BLaER1 treated with 17β-estradiol and CSF1 and Interleukin-3, amounts not matched to agents 10 nM and 100 nM (cell line): Measurements from ENCODE around the gene SSH2.

Experiments
- H3K27ac ChIP-seq, 11 experiments: shearing (Covaris generic); formaldehyde crosslinking; 2 replicates each; pipeline ENCODE4 v1.8.1; 2022
- H3K27me3 ChIP-seq, 11 experiments: shearing (Covaris generic); formaldehyde crosslinking; 2 replicates each; pipeline ENCODE4 v1.8.1; 2022
- H3K36me3 ChIP-seq, 11 experiments: shearing (Covaris generic); formaldehyde crosslinking; 2 replicates each; pipeline ENCODE4 v1.8.1; 2022
- H3K4me1 ChIP-seq, 10 experiments: shearing (Covaris generic); formaldehyde crosslinking; 2 replicates each; pipeline ENCODE4 v1.8.1; 2022
- H3K4me2 ChIP-seq, 11 experiments: shearing (Covaris generic); formaldehyde crosslinking; 2 replicates each; pipeline ENCODE4 v1.8.1; 2022
- H3K4me3 ChIP-seq, 10 experiments: shearing (Covaris generic); formaldehyde crosslinking; 2 replicates each; pipeline ENCODE4 v1.8.1; 2022
- H3K9ac ChIP-seq, 11 experiments: shearing (Covaris generic); formaldehyde crosslinking; 2 replicates each; pipeline ENCODE4 v1.8.1; 2022
- H3K9me3 ChIP-seq, 11 experiments: shearing (Covaris generic); formaldehyde crosslinking; replicated peaks in 1 of 11; 2 replicates each; pipeline ENCODE4 v1.8.1; 2022
- H4K20me1 ChIP-seq, 11 experiments: shearing (Covaris generic); formaldehyde crosslinking; 2 replicates each; pipeline ENCODE4 v1.8.1; 2022
- Cebpa-rat ChIP-seq, 11 experiments: shearing (Covaris generic); IDR thresholded peaks; 2 replicates each; pipeline ENCODE4 v1.8.1; 2022

The SSH2 gene

GRCh38 chr17:29614349-29615047 lies 315.5 kb downstream of the SSH2 start:
- Histone ChIP-seq H3K27me3 (peaks cover 13 to 28% (median 22%) of the 10 kb centered on the region in 11 experiments), H3K4me3 (peak overlapping the region in 5 of 10 experiments; percentile 45 to 53 (median 51); a peak in 5 of 20 replicates), H3K9ac (peak overlapping the region in 9 of 11 experiments; percentile 9 to 65 (median 47); a peak in 11 of 22 replicates), H3K36me3 (peaks cover 0 to 31% (median 23%) of the 10 kb centered on the region in 11 experiments; a peak in 14 of 22 replicates), H4K20me1 (peaks cover 0 to 60% (median 22%) of the 10 kb centered on the region in 11 experiments; a peak in 18 of 22 replicates), H3K9me3 (peaks cover 0 to 5% (median 0%) of the 10 kb centered on the region in 11 experiments; a peak in 1 of 22 replicates), H3K4me1 (peaks cover 54 to 76% (median 70%) of the 10 kb centered on the region in 10 experiments), H3K4me2 (peak overlapping the region; percentile 92 to 98 (median 95)), H3K27ac (peak overlapping the region in 5 of 11 experiments; percentile 29 to 57 (median 38); a peak in 7 of 22 replicates)
- TF ChIP-seq Cebpa-rat (IDR thresholded peaks at IDR 0.05), result no peak

DNA sequence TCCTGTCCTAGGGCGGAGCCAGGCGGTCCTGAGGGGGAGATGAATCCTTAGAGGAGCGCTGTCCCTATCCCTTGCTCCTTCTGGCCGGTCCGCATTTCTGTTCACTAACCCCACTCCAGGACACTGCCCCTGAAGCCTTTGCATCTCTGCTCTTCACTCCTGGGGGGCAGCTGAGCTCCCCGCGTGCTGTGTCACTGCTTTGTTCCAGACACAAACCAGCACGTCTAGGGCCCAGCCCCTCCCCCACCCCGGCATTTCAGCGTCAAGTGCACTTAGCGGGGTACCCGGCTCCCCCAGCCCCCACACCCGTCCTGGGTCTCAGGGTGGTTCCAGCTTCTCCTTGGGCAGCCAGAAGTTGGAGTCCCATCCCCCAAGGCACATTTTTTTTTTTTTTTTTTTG lies 316.2 kb downstream of the SSH2 start:
- peak overlapping the region; percentile 92 to 98 (median 95) for H3K4me2 ChIP-seq
- H3K27me3 ChIP-seq, result peaks cover 13 to 28% (median 22%) of the 10 kb centered on the region in 11 experiments
- peaks cover 0 to 37% (median 29%) of the 10 kb centered on the region in 11 experiments; a peak in 17 of 22 replicates for H3K36me3 ChIP-seq
- H3K27ac ChIP-seq, result peak overlapping the region in 3 of 11 experiments; percentile 9 to 39 (median 19); a peak in 3 of 22 replicates
- peaks cover 0 to 66% (median 22%) of the 10 kb centered on the region in 11 experiments; a peak in 18 of 22 replicates for H4K20me1 ChIP-seq
- no peak for TF ChIP-seq Cebpa-rat (IDR thresholded peaks at IDR 0.05)
- H3K4me1 ChIP-seq, result peaks cover 48 to 76% (median 67%) of the 10 kb centered on the region in 10 experiments
- peaks cover 0 to 5% (median 0%) of the 10 kb centered on the region in 11 experiments; a peak in 1 of 22 replicates for H3K9me3 ChIP-seq
- peak overlapping the region in 5 of 10 experiments; percentile 13 to 52 (median 41); a peak in 7 of 20 replicates for H3K4me3 ChIP-seq
- peak overlapping the region in 10 of 11 experiments; percentile 17 to 65 (median 38); a peak in 16 of 22 replicates for H3K9ac ChIP-seq

DNA sequence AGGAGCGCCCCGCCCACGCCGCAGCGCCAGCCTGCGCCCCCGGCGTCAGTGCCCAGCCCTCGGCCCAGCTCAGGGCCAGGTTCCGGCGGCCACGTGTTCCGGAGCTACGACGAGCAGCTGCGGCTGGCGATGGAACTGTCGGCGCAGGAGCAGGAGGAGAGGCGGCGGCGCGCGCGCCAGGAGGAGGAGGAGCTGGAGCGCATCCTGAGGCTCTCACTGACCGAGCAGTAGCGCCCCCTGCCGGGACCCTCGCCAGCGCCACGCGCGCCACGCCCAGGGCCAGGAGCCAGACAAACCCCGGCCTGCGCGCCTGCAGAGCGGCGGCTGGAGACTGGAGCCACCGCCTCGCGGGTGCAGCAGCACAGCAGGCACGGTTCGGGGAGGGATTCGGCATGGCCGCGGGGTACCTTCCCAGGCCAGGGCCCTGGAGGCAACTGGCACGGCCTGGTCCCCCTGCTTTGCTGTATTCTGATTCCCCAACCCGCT lies 316.6 kb downstream of the SSH2 start:
- Histone ChIP-seq H3K9me3 (peaks cover 0 to 5% (median 0%) of the 10 kb centered on the region in 11 experiments; a peak in 1 of 22 replicates), H3K27me3 (peaks cover 13 to 28% (median 22%) of the 10 kb centered on the region in 11 experiments), H3K27ac (peak overlapping the region in 6 of 11 experiments; percentile 13 to 50 (median 42); a peak in 6 of 22 replicates), H3K4me3 (peak overlapping the region in 5 of 10 experiments; percentile 13 to 52 (median 41); a peak in 9 of 20 replicates), H4K20me1 (peaks cover 0 to 71% (median 22%) of the 10 kb centered on the region in 11 experiments; a peak in 18 of 22 replicates), H3K4me2 (peak overlapping the region; percentile 92 to 98 (median 95)), H3K9ac (peak overlapping the region in 10 of 11 experiments; percentile 17 to 65 (median 38); a peak in 18 of 22 replicates), H3K4me1 (peaks cover 43 to 76% (median 63%) of the 10 kb centered on the region in 10 experiments), H3K36me3 (peaks cover 0 to 42% (median 32%) of the 10 kb centered on the region in 11 experiments; a peak in 17 of 22 replicates)
- TF ChIP-seq Cebpa-rat (IDR thresholded peaks at IDR 0.05), result no peak

GRCh38 chr17:29612404-29613280 lies 317.4 kb downstream of the SSH2 start:
- TF ChIP-seq Cebpa-rat (IDR thresholded peaks at IDR 0.05), result no peak
- peak overlapping the region in 6 of 11 experiments; percentile 13 to 50 (median 38); a peak in 6 of 22 replicates for H3K27ac ChIP-seq
- peaks cover 39 to 76% (median 60%) of the 10 kb centered on the region in 10 experiments for H3K4me1 ChIP-seq
- peak overlapping the region; percentile 92 to 98 (median 95); a peak in 21 of 22 replicates for H3K4me2 ChIP-seq
- H3K9ac ChIP-seq, result peak overlapping the region in 5 of 11 experiments; percentile 35 to 57 (median 40); a peak in 7 of 22 replicates
- H3K36me3 ChIP-seq, result peaks cover 0 to 49% (median 32%) of the 10 kb centered on the region in 11 experiments; a peak in 17 of 22 replicates
- H3K4me3 ChIP-seq, result peak overlapping the region in 4 of 10 experiments; percentile 40 to 52 (median 46); a peak in 6 of 20 replicates
- peaks cover 0 to 78% (median 30%) of the 10 kb centered on the region in 11 experiments; a peak in 18 of 22 replicates for H4K20me1 ChIP-seq
- H3K9me3 ChIP-seq, result peaks cover 0 to 5% (median 0%) of the 10 kb centered on the region in 11 experiments; a peak in 1 of 22 replicates
- H3K27me3 ChIP-seq, result peaks cover 13 to 28% (median 21%) of the 10 kb centered on the region in 11 experiments

GRCh38 chr17:29612094-29612403 lies 318.0 kb downstream of the SSH2 start:
- peaks cover 0 to 83% (median 36%) of the 10 kb centered on the region in 11 experiments; a peak in 18 of 22 replicates for H4K20me1 ChIP-seq
- H3K36me3 ChIP-seq, result peaks cover 0 to 50% (median 32%) of the 10 kb centered on the region in 11 experiments; a peak in 17 of 22 replicates
- no peak overlapping the region for H3K4me3 ChIP-seq
- H3K9ac ChIP-seq, result no peak overlapping the region
- no peak overlapping the region for H3K4me2 ChIP-seq
- peaks cover 13 to 23% (median 16%) of the 10 kb centered on the region in 11 experiments for H3K27me3 ChIP-seq
- H3K9me3 ChIP-seq, result peaks cover 0 to 5% (median 0%) of the 10 kb centered on the region in 11 experiments; a peak in 1 of 22 replicates
- no peak overlapping the region for H3K27ac ChIP-seq
- TF ChIP-seq Cebpa-rat (IDR thresholded peaks at IDR 0.05), result no peak
- peaks cover 33 to 76% (median 60%) of the 10 kb centered on the region in 10 experiments for H3K4me1 ChIP-seq

GRCh38 chr17:29611351-29612093 lies 318.5 kb downstream of the SSH2 start:
- H3K27ac ChIP-seq, result no peak overlapping the region
- no peak for TF ChIP-seq Cebpa-rat (IDR thresholded peaks at IDR 0.05)
- H3K27me3 ChIP-seq, result peaks cover 8 to 17% (median 10%) of the 10 kb centered on the region in 11 experiments
- H3K9ac ChIP-seq, result no peak overlapping the region
- H3K4me2 ChIP-seq, result no peak overlapping the region
- H3K9me3 ChIP-seq, result peaks cover 0 to 5% (median 0%) of the 10 kb centered on the region in 11 experiments; a peak in 1 of 22 replicates
- no peak overlapping the region for H3K4me3 ChIP-seq
- peaks cover 0 to 83% (median 34%) of the 10 kb centered on the region in 11 experiments; a peak in 18 of 22 replicates for H4K20me1 ChIP-seq
- peaks cover 28 to 73% (median 56%) of the 10 kb centered on the region in 10 experiments for H3K4me1 ChIP-seq
- peaks cover 0 to 50% (median 32%) of the 10 kb centered on the region in 11 experiments; a peak in 17 of 22 replicates for H3K36me3 ChIP-seq

DNA sequence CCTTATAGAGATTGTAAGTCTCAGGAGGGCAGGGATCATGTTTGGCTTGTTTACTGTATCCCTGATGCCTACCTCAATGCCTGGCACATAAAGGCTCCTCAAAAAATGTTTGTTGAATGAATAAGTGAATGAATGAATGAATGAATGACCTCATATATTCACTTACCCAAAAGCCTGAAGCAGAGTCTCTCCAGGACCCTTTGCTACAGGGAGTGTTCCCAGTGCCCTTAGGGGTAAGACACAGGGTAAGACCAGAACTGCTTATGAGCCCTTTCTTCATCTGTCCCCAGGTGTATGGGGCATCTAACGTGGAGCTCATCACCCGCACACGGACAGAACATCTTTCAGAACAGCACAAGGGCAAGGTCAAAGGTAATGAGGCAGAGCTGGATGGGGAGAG lies 319.6 kb downstream of the SSH2 start:
- Histone ChIP-seq H3K36me3 (peaks cover 0 to 50% (median 32%) of the 10 kb centered on the region in 11 experiments; a peak in 17 of 22 replicates), H3K9ac (no peak overlapping the region), H3K4me2 (no peak overlapping the region), H3K4me3 (no peak overlapping the region), H4K20me1 (peaks cover 0 to 77% (median 26%) of the 10 kb centered on the region in 11 experiments; a peak in 15 of 22 replicates), H3K27ac (no peak overlapping the region), H3K4me1 (peaks cover 19 to 62% (median 45%) of the 10 kb centered on the region in 10 experiments), H3K9me3 (peaks cover 0 to 5% (median 0%) of the 10 kb centered on the region in 11 experiments; a peak in 1 of 22 replicates), H3K27me3 (peaks cover 0 to 6% (median 0%) of the 10 kb centered on the region in 11 experiments; a peak in 5 of 22 replicates)
- TF ChIP-seq Cebpa-rat (IDR thresholded peaks at IDR 0.05), result no peak
